ENCODE measurements around the gene YIPF3. TPM values are rescaled to one million over a fixed set of nuclear protein-coding genes. Genes with fewer than 3 reads are reported as not detected.

YIPF3 gene
- total and polyA plus RNA-seq, 9 of the 15 experiments (the other 6 are each of a cell fraction or from before 2014, with no cell fraction given): 27.5 to 75.3 (median 57.6) TPM

GRCh38 chr6:43506667-43507471 lies 9.9 kb downstream of the YIPF3 start (continued):
- TF ChIP-seq ZBTB26 (CRISPR knock-in tag; IDR thresholded peaks at IDR 0.05): no peak
- no peak for TF ChIP-seq SETDB1 (IDR thresholded peaks at IDR 0.05; ENCODE audit: low read length)
- TF ChIP-seq, protein P1, sequence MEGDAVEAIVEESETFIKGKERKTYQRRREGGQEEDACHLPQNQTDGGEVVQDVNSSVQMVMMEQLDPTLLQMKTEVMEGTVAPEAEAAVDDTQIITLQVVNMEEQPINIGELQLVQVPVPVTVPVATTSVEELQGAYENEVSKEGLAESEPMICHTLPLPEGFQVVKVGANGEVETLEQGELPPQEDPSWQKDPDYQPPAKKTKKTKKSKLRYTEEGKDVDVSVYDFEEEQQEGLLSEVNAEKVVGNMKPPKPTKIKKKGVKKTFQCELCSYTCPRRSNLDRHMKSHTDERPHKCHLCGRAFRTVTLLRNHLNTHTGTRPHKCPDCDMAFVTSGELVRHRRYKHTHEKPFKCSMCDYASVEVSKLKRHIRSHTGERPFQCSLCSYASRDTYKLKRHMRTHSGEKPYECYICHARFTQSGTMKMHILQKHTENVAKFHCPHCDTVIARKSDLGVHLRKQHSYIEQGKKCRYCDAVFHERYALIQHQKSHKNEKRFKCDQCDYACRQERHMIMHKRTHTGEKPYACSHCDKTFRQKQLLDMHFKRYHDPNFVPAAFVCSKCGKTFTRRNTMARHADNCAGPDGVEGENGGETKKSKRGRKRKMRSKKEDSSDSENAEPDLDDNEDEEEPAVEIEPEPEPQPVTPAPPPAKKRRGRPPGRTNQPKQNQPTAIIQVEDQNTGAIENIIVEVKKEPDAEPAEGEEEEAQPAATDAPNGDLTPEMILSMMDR (IDR thresholded peaks at IDR 0.05 in 2 of 3, conservative IDR thresholded peaks at IDR 0.05 in 1 of 3; ENCODE audit: insufficient read depth in 2 of 3, low read depth in 1 of 3, low read length in 3 of 3): peak; percentile 98
- TF ChIP-seq, protein P2, sequence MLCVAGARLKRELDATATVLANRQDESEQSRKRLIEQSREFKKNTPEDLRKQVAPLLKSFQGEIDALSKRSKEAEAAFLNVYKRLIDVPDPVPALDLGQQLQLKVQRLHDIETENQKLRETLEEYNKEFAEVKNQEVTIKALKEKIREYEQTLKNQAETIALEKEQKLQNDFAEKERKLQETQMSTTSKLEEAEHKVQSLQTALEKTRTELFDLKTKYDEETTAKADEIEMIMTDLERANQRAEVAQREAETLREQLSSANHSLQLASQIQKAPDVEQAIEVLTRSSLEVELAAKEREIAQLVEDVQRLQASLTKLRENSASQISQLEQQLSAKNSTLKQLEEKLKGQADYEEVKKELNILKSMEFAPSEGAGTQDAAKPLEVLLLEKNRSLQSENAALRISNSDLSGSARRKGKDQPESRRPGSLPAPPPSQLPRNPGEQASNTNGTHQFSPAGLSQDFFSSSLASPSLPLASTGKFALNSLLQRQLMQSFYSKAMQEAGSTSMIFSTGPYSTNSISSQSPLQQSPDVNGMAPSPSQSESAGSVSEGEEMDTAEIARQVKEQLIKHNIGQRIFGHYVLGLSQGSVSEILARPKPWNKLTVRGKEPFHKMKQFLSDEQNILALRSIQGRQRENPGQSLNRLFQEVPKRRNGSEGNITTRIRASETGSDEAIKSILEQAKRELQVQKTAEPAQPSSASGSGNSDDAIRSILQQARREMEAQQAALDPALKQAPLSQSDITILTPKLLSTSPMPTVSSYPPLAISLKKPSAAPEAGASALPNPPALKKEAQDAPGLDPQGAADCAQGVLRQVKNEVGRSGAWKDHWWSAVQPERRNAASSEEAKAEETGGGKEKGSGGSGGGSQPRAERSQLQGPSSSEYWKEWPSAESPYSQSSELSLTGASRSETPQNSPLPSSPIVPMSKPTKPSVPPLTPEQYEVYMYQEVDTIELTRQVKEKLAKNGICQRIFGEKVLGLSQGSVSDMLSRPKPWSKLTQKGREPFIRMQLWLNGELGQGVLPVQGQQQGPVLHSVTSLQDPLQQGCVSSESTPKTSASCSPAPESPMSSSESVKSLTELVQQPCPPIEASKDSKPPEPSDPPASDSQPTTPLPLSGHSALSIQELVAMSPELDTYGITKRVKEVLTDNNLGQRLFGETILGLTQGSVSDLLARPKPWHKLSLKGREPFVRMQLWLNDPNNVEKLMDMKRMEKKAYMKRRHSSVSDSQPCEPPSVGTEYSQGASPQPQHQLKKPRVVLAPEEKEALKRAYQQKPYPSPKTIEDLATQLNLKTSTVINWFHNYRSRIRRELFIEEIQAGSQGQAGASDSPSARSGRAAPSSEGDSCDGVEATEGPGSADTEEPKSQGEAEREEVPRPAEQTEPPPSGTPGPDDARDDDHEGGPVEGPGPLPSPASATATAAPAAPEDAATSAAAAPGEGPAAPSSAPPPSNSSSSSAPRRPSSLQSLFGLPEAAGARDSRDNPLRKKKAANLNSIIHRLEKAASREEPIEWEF (CRISPR knock-in tag; IDR thresholded peaks at IDR 0.05): no peak
- TF ChIP-seq NR2C1 (IDR thresholded peaks at IDR 0.05): no peak
- TF ChIP-seq NR2C1 (tag; IDR thresholded peaks at IDR 0.05): no peak
- TF ChIP-seq ZBTB1 (CRISPR knock-in tag; IDR thresholded peaks at IDR 0.05; ENCODE audit: borderline replicate concordance, low read depth): no peak
- TF ChIP-seq ATF1 (CRISPR knock-in tag; IDR thresholded peaks at IDR 0.05): no peak
- TF ChIP-seq ATF1 (tag; IDR thresholded peaks at IDR 0.05): peak; percentile 48; the same call in 1 of the 2 replicates
- no peak for TF ChIP-seq NFATC3 (IDR thresholded peaks at IDR 0.05)
- TF ChIP-seq NBN (IDR thresholded peaks at IDR 0.05; ENCODE audit: low read depth): peak; percentile 47; the same call in 1 of the 2 replicates
- no peak for TF ChIP-seq RBM17 (IDR thresholded peaks at IDR 0.05; ENCODE audit: borderline replicate concordance, low read depth, low read length)
- no peak for TF ChIP-seq ZNF57 (CRISPR knock-in tag; IDR thresholded peaks at IDR 0.05)
- TF ChIP-seq PRDM10 (IDR thresholded peaks at IDR 0.05; ENCODE audit: partially characterized antibody): peak; percentile 29
- no peak for TF ChIP-seq ZNF134 (CRISPR knock-in tag; conservative IDR thresholded peaks at IDR 0.05)
